HCT116 (cell line): ENCODE results near the gene LHPP. TPM values are rescaled to one million over a fixed set of nuclear protein-coding genes. Genes with fewer than 3 reads are reported as not detected.

ENCODE experiments used
- ATAC-seq: fragments of 200-7000 bp; cut with Tn5 transposase; 2 replicates; pipeline ENCODE4 v1.9.1; 2020; ENCODE audit warnings: mild to moderate bottlenecking, moderate library complexity
- BruUV-seq: library from RNA; stranded (reverse); fragments of 400-500 nt; replicated peaks from 2 replicates; lab custom pipeline; 2021; lab: Mats Ljungman, UMichigan
- CTCF ChIA-PET: fragments of 300-600 bp; sonication (Branson Sonifier 250); formaldehyde crosslinking; loops from one replicate; lab custom pipeline; 2021; ENCODE audit warnings: antibody characterized with exemption; lab: Charles Lee
- POLR2A ChIA-PET: fragments of 300-600, 350-600 bp; sonication (Branson Sonifier 250); formaldehyde crosslinking; loops from one replicate; lab custom pipeline; 2021; ENCODE audit warnings: antibody characterized with exemption; lab: Charles Lee
- RAD21 ChIA-PET, 2 experiments: fragments of 300-600 bp; sonication (Branson Sonifier 250); formaldehyde crosslinking; loops; one replicate each; lab custom pipeline; 2023; ENCODE audit warnings: low total read pairs in 2 of 2; ENCODE audit not compliant: uncharacterized antibody in 2 of 2, unreplicated experiment in 2 of 2, low non-redundant PET in 1 of 2; lab: Charles Lee
- DNase-seq: peaks from one replicate; pipeline ENCODE4 v3.0.0-alpha.2; 2010; ENCODE audit warnings: low read depth, low spot score
- H2AFZ ChIP-seq: fragments of 200-600 bp; shearing (Covaris generic), sonication (generic); 2 replicates; pipeline ENCODE4 v1.6.1; 2017; ENCODE audit warnings: low read depth, mixed run types, mixed read lengths, antibody characterized with exemption, low read length; ENCODE audit not compliant: poor library complexity, severe bottlenecking
- H3K27ac ChIP-seq: 2 replicates; pipeline ENCODE4 v1.5.1; 2012; ENCODE audit warnings: low read depth, low read length
- H3K27me3 ChIP-seq: fragments of 200-600 bp; sonication (generic); 2 replicates; pipeline ENCODE4 v1.6.1; 2016; ENCODE audit warnings: mixed run types, low read length, mixed read lengths; ENCODE audit not compliant: insufficient read depth
- H3K36me3 ChIP-seq, 2 experiments: fragments of 200-500 bp in 1 of 2; fragments of 200-600 bp in 1 of 2; sonication (Bioruptor generic) in 1 of 2; sonication (generic) in 1 of 2; 2 replicates each; pipeline versions ENCODE4 v1.5.1 to v1.6.1; 2014 to 2016; ENCODE audit warnings: low read length in 2 of 2, inconsistent platforms in 1 of 2, mixed read lengths in 1 of 2, mixed run types in 1 of 2; ENCODE audit not compliant: insufficient read depth in 2 of 2, control insufficient read depth in 1 of 2
- H3K4me1 ChIP-seq, 2 experiments: fragments of 200-600 bp in 1 of 2; sonication (generic) in 1 of 2; 2 replicates each; pipeline versions ENCODE4 v1.5.1 to v1.6.1; 2012 to 2017; ENCODE audit warnings: low read length in 2 of 2, inconsistent platforms in 1 of 2, mild to moderate bottlenecking in 1 of 2, mixed read lengths in 1 of 2, mixed run types in 1 of 2, moderate library complexity in 1 of 2; ENCODE audit not compliant: insufficient read depth in 2 of 2, control insufficient read depth in 1 of 2
- H3K4me2 ChIP-seq: fragments of 200-600 bp; sonication (generic); 2 replicates; pipeline ENCODE4 v1.6.1; 2017; ENCODE audit warnings: mixed run types, low read length, mixed read lengths
- H3K4me3 ChIP-seq, 2 experiments: fragments of 200-600 bp in 1 of 2; sonication (generic) in 1 of 2; replicated peaks in 1 of 2; 2 replicates each; pipeline ENCODE4 v1.5.1; 2011 to 2016; ENCODE audit warnings: low read length in 2 of 2, control low read depth in 1 of 2, low read depth in 1 of 2, mild to moderate bottlenecking in 1 of 2, mixed read lengths in 1 of 2, mixed run types in 1 of 2
- H3K79me2 ChIP-seq: fragments of 200-600 bp; sonication (generic); 2 replicates; pipeline ENCODE4 v1.6.1; 2017; ENCODE audit warnings: mild to moderate bottlenecking, mixed run types, low read length, moderate library complexity, mixed read lengths; ENCODE audit not compliant: insufficient read depth
- H3K9ac ChIP-seq: fragments of 200-600 bp; sonication (generic); 2 replicates; pipeline ENCODE4 v1.6.1; 2016; ENCODE audit warnings: low read length, mixed read lengths
- H3K9me2 ChIP-seq: fragments of 200-600 bp; sonication (generic), shearing (Covaris generic); 2 replicates; pipeline ENCODE4 v1.6.1; 2017; ENCODE audit warnings: mixed run types, mild to moderate bottlenecking, moderate library complexity; ENCODE audit not compliant: insufficient read depth
- H3K9me3 ChIP-seq, 2 experiments: fragments of 200-500 bp in 1 of 2; fragments of 200-600 bp in 1 of 2; sonication (Bioruptor generic) in 1 of 2; sonication (generic) in 1 of 2; 2 replicates each; pipeline ENCODE4 v1.6.1; 2014 to 2017; ENCODE audit warnings: low read length in 2 of 2, mixed read lengths in 2 of 2, inconsistent platforms in 1 of 2, low read depth in 1 of 2, mild to moderate bottlenecking in 1 of 2, mixed run types in 1 of 2, moderate library complexity in 1 of 2; ENCODE audit not compliant: control insufficient read depth in 1 of 2, insufficient read depth in 1 of 2
- H4K20me1 ChIP-seq: fragments of 200-600 bp; sonication (generic), shearing (Covaris generic); 2 replicates; pipeline ENCODE4 v1.6.1; 2017; ENCODE audit warnings: mixed run types, mild to moderate bottlenecking, moderate library complexity; ENCODE audit not compliant: insufficient read depth
- ATF3 ChIP-seq: IDR thresholded peaks from 2 replicates; pipeline ENCODE4 v1.6.1; 2012
- CBX3 ChIP-seq: IDR thresholded peaks from 2 replicates; pipeline ENCODE4 v1.6.1; 2012; ENCODE audit warnings: low read depth
- CTCF ChIP-seq, 3 experiments: fragments of 200-600 bp in 1 of 3; sonication (generic) in 1 of 3; IDR thresholded peaks in 2 of 3; conservative IDR thresholded peaks in 1 of 3; 2 replicates each; pipeline ENCODE4 v1.5.1; 2012 to 2017; ENCODE audit warnings: low read depth in 2 of 3, low read length in 2 of 3, antibody characterized with exemption in 1 of 3, borderline replicate concordance in 1 of 3, control low read depth in 1 of 3, mild to moderate bottlenecking in 1 of 3, mixed read lengths in 1 of 3, mixed run types in 1 of 3, moderate library complexity in 1 of 3; ENCODE audit not compliant: insufficient read depth in 1 of 3
- EGR1 ChIP-seq: IDR thresholded peaks from 2 replicates; pipeline ENCODE4 v1.6.1; 2012; ENCODE audit warnings: low read depth
- ELF1 ChIP-seq: IDR thresholded peaks from 2 replicates; pipeline ENCODE4 v1.6.1; 2012; ENCODE audit warnings: low read depth, borderline replicate concordance
- EZH2 ChIP-seq: fragments of 200-600 bp; sonication (generic); IDR thresholded peaks from 2 replicates; pipeline ENCODE4 v1.6.1; 2017; ENCODE audit warnings: antibody characterized with exemption, mixed run types
- EZH2phosphoT487 ChIP-seq: fragments of 200-600 bp; IDR thresholded peaks from 2 replicates; pipeline ENCODE4 v1.6.1; 2018; ENCODE audit warnings: antibody characterized with exemption, borderline replicate concordance
- JUND ChIP-seq: IDR thresholded peaks from 2 replicates; pipeline ENCODE4 v1.6.1; 2012
- MAX ChIP-seq: IDR thresholded peaks from 2 replicates; pipeline ENCODE4 v1.6.1; 2012
- POLR2A ChIP-seq: IDR thresholded peaks from 2 replicates; pipeline ENCODE4 v1.7.0; 2011; ENCODE audit warnings: borderline replicate concordance; ENCODE audit not compliant: insufficient read depth, insufficient read length; ENCODE audit errors: extremely low read depth
- POLR2AphosphoS5 ChIP-seq: IDR thresholded peaks from 2 replicates; pipeline ENCODE4 v1.6.1; 2011; ENCODE audit warnings: mild to moderate bottlenecking, low read depth, low read length, moderate library complexity
- REST ChIP-seq: IDR thresholded peaks from 2 replicates; pipeline ENCODE4 v1.6.1; 2012; ENCODE audit warnings: low read depth
- SRF ChIP-seq: IDR thresholded peaks from 2 replicates; pipeline ENCODE4 v1.6.1; 2012; ENCODE audit warnings: low read depth
- TCF7L2 ChIP-seq: IDR thresholded peaks from 2 replicates; pipeline ENCODE4 v1.7.0; 2011; ENCODE audit warnings: borderline replicate concordance, inconsistent platforms; ENCODE audit not compliant: insufficient read depth, insufficient read length; ENCODE audit errors: extremely low read depth
- ZFX ChIP-seq: fragments of 450-650 bp; IDR thresholded peaks from 2 replicates; pipeline ENCODE4 v1.6.1; 2017
- ZNF274 ChIP-seq: fragments of 200-500 bp; sonication (Bioruptor generic); IDR thresholded peaks from 2 replicates; pipeline ENCODE4 v1.6.1; 2014; ENCODE audit warnings: mild to moderate bottlenecking, low read depth, low read length, inconsistent platforms
- intact Hi-C: fragments of 100-400 bp; cut with micrococcal nuclease; formaldehyde crosslinking; loops from 2 replicates; pipeline ENCODE4 v1.10.0; 2022
- total RNA-seq: library from RNA; stranded (reverse); gene quantifications from one replicate; pipeline ENCODE4 v1.2.1, GENCODE V29; 2021; ENCODE audit not compliant: unreplicated experiment

Gene LHPP
- total RNA-seq, 1 experiment from 2014 or later = 45.8 TPM

GRCh38 chr10:124516746-124517397 lies 55.2 kb downstream of the LHPP start (continued):
- no peak for TF ChIP-seq REST
- TF ChIP-seq ATF3 = no peak
- TF ChIP-seq ZNF274 = no peak
- TF ChIP-seq CBX3 = no peak
- no peak for TF ChIP-seq TCF7L2
- no peak for TF ChIP-seq CTCF (IDR thresholded peaks at IDR 0.05 in 2 of 3, conservative IDR thresholded peaks at IDR 0.05 in 1 of 3; ENCODE audit: borderline replicate concordance in 1 of 3, insufficient read depth in 1 of 3, low read depth in 2 of 3, low read length in 2 of 3)
- no peak for TF ChIP-seq EGR1

GRCh38 chr10:124517461-124517860 lies 55.8 kb downstream of the LHPP start:
- no peaks in the 10 kb centered on the region for H3K9me3 ChIP-seq
- POLR2A ChIA-PET = no interaction called here
- no peak for DNase-seq
- no peaks in the 10 kb centered on the region for H3K79me2 ChIP-seq
- no peaks in the 10 kb centered on the region for H3K36me3 ChIP-seq
- intact Hi-C loops = no loop called here
- RAD21 ChIA-PET = no interaction called here
- H3K4me3 ChIP-seq = no peak overlapping the region
- no TSS peak for BruUV-seq
- no peak overlapping the region for H3K4me2 ChIP-seq
- H3K9me2 ChIP-seq = no peaks in the 10 kb centered on the region
- H3K27ac ChIP-seq = no peak overlapping the region
- H3K9ac ChIP-seq = no peak overlapping the region
- CTCF ChIA-PET = no interaction called here
- no peaks in the 10 kb centered on the region for H3K4me1 ChIP-seq
- no peaks in the 10 kb centered on the region for H4K20me1 ChIP-seq
- H3K27me3 ChIP-seq = no peaks in the 10 kb centered on the region
- no peak overlapping the region for H2AFZ ChIP-seq
- ATAC-seq = no peak
- no peak for TF ChIP-seq ZNF274
- no peak for TF ChIP-seq JUND
- TF ChIP-seq ELF1 = no peak
- TF ChIP-seq EZH2 = no peak
- no peak for TF ChIP-seq EZH2phosphoT487
- no peak for TF ChIP-seq POLR2A
- TF ChIP-seq REST = no peak
- TF ChIP-seq MAX = no peak
- no peak for TF ChIP-seq ZFX
- no peak for TF ChIP-seq POLR2AphosphoS5
- no peak for TF ChIP-seq SRF
